ENCODE results near the gene IRF2.

The IRF2 gene

GRCh38 chr4:184473499-184474262 is 669 bp downstream of the IRF2 start:
- DNase-seq = peak; percentile 28

- DNase-seq = peak; percentile 73
These were observed 1.5 kb downstream of the IRF2 start for GRCh38 chr4:184472614-184473498.

GRCh38 chr4:184471881-184472613 is 2.3 kb downstream of the IRF2 start:
- no peak for DNase-seq

DNA sequence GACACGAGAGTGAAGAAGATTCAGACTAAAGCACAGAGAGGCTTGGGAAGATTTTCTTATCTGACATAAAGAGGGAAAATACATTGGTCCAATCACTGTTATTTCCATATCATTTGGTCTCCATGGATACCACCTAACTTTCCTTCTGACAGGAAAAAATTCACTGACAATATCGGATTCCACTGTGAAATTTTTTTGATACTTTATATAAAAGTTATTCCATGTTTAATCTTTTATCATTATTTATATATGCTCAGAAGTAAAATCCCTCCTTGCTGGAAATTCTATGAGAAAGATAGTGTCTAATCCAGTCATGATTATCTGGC is 3.6 kb downstream of the IRF2 start:
- DNase-seq = no peak

- no peak for DNase-seq
These were observed 7.7 kb downstream of the IRF2 start for GRCh38 chr4:184466634-184467033.

GRCh38 chr4:184464759-184465454 is 9.4 kb downstream of the IRF2 start:
- no peak for DNase-seq

DNA sequence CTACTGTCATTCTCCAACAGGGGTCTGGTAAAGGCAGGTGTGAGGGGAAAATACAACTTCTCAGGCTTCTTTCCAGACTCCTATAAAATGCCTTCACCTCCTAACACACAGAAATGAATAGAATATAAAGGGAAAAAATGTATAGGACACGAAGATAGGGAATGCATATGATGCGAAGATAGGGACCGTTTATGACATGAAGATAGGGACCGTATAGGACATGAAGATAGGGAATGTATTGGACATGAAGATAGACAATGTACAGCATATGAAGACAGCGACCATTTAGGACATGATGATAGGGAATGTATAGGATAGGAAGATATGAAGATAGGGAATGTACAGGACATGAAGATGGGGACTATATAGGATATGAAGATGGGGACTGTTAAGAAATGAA is 10.5 kb downstream of the IRF2 start:
- DNase-seq = no peak

DNA sequence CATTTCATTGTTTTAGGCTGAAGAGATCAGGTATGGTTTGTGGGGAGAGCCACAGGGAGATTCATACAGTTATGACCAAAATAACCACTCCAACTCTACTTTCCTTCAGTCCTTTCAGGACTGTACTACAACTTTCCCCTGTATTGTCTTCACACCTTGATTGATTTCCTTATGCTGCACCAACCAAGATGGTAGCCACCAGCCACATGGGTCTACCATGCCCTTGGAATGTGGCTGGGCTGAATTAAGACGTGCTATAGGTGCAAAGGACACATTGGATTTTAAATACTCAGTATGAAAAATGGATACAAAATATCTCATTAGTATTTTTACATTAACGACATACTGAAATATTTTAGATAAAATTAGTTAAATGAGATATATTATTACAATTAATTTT is 11.2 kb downstream of the IRF2 start:
- no peak for DNase-seq

- no peak for DNase-seq
These were observed 11.6 kb downstream of the IRF2 start for GRCh38 chr4:184462724-184463123.

- DNase-seq = no peak
These were observed 12.5 kb downstream of the IRF2 start for GRCh38 chr4:184461711-184462441.

DNA sequence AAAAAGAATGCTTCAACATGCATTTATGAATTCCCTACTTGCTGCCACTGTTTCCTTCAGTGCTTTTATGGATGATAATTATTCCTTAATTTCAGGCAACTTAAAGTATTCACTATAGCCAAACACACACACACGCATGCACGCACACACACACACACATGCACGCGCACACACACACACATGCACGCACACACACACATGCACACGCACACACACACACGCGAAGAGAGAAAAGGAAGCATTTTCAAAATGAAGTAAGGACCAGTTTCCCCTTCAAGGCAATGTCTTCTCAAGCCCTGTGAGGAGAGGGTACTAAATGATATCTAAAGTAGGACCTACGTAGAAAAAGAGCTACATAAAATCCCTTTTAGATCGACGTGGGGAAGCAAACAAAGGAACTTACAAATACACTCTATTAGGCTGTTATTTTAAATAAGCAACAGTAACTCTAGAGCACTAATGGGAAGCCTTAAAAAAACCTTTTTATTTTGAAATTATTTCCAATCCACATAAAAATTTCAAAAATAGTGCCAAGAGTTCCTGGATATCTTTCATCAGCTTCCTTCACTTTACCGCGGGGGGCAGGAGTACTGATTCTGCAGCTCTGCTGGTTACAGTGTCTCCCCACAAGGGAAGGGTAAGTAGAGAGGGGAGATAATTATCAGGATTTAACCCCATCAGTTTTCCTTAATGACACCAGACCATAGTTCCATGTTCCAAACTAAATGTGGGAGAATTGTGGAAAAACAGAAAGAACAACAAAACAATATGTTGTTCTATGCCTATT is 13.7 kb downstream of the IRF2 start:
- no peak for DNase-seq

GRCh38 chr4:184459413-184459812 is 14.9 kb downstream of the IRF2 start:
- peak; percentile 71 for DNase-seq

DNA sequence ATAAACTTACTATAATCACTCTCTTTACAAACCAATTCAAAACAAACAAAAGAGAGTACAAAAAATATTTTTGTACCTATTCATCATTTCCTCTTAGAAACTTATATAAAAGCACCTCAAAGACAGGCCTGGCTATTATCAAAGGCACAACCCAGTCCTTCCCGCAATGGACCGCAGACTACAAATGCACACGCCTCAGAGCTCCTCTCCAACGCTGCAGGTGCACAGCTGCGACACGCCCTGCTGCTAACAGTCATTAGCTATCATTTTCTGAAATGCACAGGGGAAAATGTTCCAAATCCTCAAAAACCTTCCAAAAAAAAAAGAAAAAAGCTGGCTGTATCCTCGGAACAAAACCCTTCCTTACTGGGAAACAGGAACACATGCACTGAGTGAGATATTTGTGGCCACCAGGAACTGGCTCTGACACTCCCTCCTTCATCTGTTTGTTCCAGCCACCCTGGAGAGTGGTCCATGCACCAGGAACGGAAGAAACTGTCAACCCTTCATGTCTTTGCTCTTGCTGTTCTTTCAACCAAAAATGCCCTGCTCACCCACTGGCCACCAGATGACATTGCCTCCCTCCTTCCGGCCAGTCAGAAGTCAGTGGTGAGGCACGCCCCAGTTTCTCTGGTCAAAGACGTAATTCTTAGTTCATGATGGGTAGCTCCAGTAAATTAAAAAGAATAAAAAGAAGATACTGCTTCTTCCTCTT is 16.7 kb downstream of the IRF2 start:
- DNase-seq = no peak

DNA sequence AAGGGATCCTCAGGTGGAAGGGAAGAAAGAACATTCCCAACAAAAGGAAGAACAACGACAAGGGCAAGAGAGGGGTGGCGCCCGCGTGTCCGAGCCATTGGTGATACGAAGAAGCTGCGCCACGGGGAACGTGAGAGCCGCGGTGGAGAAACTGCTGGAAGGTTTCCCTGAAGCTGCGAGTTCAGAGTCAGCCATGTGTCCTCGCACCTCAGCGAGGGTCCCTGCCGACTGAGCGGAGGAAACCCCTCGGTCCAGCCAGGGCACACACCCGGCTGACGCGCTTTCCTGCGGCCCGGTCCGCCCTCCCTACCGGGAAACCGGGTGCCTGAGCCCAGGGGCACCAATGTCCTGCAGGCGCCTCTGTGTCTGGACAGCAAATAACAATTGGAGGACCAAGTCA is 18.0 kb downstream of the IRF2 start:
- DNase-seq = no peak

DNA sequence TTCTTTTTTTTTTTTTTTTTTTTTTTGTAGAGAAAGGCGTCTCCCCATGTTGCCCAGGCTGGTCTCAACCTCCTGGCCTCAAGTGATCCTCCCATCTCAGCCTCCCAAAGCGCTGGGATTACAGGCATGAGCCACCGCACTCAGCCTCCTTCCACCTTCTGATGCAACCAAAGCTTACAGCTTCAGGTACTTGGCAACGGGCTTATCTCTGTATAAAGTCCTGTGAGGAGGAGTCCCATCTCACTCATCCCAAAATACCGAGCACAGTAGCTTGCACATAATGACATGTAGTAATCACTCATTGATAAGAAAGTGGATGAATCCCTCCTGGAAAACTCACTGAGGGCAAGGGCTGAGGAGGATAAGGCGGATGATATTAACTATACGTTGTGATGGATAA is 19.1 kb downstream of the IRF2 start:
- DNase-seq = no peak

GRCh38 chr4:184453365-184454160 is 20.8 kb downstream of the IRF2 start:
- peak; percentile 81 for DNase-seq

- DNase-seq = no peak
These were observed 21.6 kb downstream of the IRF2 start for GRCh38 chr4:184452740-184453139.

GRCh38 chr4:184451726-184452125 is 22.6 kb downstream of the IRF2 start:
- no peak for DNase-seq

DNA sequence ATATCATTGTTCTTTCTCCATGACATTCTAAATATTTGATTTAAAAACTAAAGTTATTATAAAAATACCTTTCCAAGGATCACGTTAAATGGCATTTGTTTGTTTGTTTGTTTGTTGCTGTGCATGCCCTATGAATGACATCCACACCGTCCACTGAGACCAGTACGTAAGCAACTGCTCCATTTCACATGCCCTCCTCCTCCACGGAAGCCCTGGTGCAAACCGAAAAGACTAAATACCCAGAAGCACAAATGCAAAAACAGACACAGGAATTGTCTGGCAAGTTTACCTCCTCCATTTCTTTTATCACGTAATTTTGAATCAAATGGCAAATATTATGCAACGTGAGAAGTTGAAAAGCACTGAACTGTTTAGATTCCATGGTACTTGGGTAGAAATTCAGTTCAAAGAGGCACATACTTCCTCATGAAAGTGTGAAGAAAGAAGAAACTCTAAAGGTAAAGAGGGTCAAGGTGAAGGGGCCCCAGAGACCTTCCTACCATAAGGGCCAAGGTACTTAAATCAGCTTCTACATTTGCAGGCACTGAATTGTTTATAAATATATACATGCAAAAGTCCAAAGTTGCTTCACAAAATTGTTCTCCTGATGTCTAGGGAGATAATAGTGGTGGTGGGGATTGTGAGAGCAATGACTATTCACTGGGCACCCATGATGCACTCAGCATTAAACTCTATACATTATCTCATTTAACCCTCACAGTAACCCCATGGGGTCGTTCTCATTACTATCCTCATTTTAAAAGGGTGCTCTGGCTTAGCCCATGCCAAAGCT is 23.4 kb downstream of the IRF2 start:
- no peak for DNase-seq

All from fibroblast of skin of scalp (primary cell).